GM19455 (cell line): ENCODE data around the gene TPCN2.

Experiments used
- ATAC-seq: cut with Tn5 transposase; IDR thresholded peaks from one replicate; pipeline ENCODE4 v1.9.1; 2021; ENCODE audit not compliant: unreplicated experiment

TPCN2 gene

DNA sequence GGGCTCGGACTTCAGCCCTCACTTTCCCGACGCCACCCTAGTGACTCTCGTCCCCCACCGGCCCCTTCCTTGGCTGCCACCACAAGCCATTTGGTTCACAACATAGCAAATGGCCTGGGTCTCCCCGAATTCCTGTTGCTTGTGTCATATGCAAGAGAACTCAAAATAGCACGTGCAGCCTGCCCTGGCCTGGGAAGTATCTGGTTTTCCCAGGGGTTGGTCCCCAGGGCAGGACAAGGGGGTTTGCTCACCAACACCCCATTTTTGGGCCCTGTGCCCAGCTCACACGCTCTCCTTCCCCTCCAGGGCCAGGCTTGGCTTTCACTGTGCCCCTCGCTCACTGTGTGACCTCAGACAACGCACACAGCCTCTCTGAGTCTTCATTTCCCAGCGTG lies 12.8 kb upstream of the TPCN2 start:
- no peak for ATAC-seq

- ATAC-seq: no peak
Observed at GRCh38 chr11:69037074-69037473, 11.7 kb upstream of the TPCN2 start.

GRCh38 chr11:69037544-69037943 lies 11.2 kb upstream of the TPCN2 start:
- ATAC-seq: no peak

- no peak for ATAC-seq
Observed at GRCh38 chr11:69039501-69039900, 9.2 kb upstream of the TPCN2 start.

- no peak for ATAC-seq
Observed at GRCh38 chr11:69040051-69040450, 8.7 kb upstream of the TPCN2 start.

GRCh38 chr11:69040581-69041260 lies 8.0 kb upstream of the TPCN2 start:
- ATAC-seq: no peak

DNA sequence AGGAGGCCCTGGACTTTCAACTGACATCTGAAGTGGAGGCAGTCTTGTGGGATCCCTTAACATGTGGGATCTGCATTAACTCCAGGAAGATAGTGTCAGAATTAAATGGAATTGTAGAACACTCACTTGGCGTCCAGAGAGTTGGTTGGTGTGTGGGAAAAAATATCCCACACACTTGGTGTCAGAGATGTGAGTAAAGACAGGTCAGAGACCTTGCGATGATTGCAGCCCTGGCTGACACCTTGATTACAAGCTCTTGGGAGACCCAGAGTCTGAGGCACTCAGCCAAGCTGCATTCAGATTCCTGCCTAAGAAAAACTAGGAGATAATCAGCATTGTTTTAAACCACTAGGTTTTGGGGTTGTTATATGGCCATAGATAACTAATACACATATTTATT lies 7.2 kb upstream of the TPCN2 start:
- no peak for ATAC-seq

GRCh38 chr11:69044111-69045013 lies 4.4 kb upstream of the TPCN2 start:
- no peak for ATAC-seq

- ATAC-seq: no peak
Observed at GRCh38 chr11:69048031-69048693, 570 bp upstream of the TPCN2 start.

- ATAC-seq: no peak
Observed at GRCh38 chr11:69049490-69049867, 747 bp downstream of the TPCN2 start.

GRCh38 chr11:69050592-69051380 lies 2.1 kb downstream of the TPCN2 start:
- no peak for ATAC-seq

- ATAC-seq: no peak
Observed at GRCh38 chr11:69051381-69052342, 2.9 kb downstream of the TPCN2 start.

DNA sequence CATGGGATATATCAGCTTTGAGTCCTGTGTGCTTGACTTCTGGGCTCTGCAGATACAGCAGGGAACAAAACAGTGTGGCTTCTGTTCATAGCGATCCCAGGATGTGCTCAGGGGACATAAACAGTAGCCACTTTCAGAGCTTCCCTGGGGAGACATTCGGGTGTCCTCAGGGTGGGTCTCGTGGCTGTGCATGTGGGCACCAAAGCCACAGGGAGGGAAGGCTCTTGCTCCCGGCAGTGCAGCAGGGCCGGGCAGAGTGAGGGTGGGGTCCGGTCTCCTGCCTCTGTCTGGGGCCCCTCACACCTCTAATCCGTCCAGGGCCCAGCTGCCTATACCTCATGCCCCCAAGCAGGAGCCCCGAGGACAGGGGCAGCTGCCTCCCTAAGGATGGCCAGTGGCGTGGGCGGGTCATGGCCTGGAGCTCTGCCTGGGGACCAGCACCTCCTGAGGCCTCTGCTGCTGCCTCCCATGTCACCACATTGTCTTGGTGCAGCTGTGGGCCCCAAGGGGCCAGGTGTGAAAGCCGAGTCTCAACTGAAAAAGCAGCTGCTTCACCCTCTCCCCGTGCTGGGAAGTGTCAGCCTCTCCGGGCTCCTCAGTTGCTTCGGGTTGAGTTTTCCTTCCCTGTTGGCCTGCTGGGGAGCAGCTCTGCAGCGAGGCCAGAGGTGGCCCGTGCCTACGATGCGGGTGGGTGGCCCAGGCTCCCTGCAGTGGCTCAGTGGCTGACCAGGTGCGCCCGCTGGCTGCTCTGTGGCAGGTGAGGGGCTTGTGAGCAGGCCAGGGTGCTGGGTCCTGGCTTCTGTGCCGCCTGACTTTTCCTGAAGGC lies 3.8 kb downstream of the TPCN2 start:
- no peak for ATAC-seq

GRCh38 chr11:69053169-69053477 lies 4.4 kb downstream of the TPCN2 start:
- ATAC-seq: no peak

DNA sequence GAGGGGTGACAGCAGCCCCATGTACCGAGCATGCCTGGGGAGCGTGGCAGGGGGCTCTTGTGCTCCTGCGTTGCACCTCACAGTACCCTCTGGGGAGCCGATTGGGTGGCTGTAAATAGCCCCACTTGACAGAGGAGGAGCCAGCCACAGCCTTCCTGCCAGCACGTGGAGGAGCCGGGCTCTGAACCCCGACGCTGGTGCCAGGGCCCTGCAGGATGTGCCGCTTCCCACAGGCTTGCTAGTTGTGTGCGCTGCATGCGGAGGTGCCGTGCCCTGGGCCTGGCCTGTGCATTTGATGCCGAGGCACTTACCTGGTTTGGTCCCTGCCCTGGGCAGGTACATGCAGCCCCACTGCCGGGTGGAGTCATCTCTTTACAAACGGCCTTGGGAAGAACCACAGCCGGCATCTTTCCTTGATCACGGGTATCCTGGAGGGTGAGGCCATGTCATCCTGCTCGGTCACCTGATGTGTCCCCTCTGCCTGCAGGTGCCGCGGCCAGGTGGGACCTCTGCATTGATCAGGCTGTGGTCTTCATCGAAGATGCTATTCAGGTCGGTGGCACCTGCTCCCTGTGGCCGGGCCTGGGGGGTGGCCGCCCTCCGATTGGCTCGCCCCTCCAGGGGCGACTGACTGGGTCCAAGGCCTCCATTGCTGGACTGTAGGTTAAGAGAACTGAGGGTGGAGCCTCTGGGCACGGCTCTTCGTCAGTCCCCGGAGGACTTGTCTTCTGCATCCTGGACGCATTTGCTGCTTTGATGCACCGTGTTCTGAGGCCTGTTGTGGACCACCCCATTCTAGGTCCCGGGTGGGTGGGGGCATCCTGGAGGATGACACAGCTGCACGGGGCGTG lies 5.0 kb downstream of the TPCN2 start:
- ATAC-seq: no peak

DNA sequence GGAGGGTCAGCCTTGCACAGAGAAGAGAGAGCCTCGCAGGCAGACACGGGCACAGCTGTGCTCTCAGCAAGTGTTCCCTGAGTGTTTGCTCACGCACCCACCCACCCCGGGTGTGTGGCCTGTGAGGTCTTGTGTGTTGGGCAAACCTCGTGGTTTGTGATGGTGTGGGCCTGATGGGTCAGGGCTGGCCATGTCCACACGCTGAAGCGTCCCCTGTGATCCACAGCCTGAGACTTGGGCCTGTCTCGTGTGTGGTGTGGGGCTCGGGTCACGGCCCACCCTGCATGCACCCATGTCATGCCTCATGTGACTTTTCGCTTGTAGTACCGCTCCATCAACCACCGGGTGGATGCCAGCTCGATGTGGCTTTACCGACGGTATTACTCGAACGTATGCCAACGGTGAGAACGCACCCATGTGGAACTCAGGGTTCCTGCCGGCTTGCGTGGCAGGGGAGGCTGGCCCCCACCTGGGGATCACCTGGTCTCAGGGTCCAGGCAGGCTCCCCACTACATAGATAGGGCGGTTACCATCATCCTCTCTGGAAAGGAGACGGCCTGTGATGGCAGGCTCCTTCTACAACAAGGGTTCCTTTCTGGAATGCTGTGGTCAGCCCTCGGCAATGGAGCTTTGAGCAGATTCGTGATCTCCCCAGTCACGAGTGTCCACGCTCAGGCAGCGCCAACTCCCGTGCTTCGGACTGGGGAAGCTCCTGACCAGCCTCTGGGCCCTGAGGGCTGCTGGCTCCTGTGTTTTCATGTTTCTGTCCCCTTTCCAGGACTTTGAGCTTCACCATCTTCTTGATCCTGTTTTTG lies 5.9 kb downstream of the TPCN2 start:
- ATAC-seq: no peak

DNA sequence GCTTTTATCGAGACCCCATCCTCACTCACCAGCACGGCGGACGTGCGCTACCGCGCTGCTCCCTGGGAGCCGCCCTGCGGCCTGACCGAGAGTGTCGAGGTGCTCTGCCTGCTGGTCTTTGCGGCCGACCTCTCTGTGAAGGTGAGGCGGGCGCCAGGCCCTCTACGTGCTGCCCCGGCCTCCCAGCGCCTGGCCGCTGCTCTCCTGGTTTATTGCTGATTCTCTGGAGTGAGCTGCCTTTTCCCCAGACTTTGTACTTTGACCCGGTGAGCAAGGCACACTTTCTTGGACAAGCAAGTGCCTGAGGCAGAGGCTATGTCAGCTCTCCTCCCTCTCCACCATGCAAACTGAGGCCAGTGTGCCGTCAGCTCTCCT lies 6.5 kb downstream of the TPCN2 start:
- ATAC-seq: no peak
